Adipocyte (in vitro differentiated cells): Measurements from ENCODE around the gene CCDC102A.
"Not testable (repeated sequence)": the region's sequence is repeated elsewhere in the genome, so short reads cannot be mapped to it uniquely, and the experiment has no call there.

Experiments
- DNase-seq: peaks from one replicate; pipeline ENCODE4 v3.0.0-alpha.2; 2015; ENCODE audit warnings: low read depth
- H3K27me3 ChIP-seq: replicated peaks from 2 replicates; pipeline ENCODE4 v1.7.0; 2013; ENCODE audit warnings: mild to moderate bottlenecking, low read length, moderate library complexity; ENCODE audit not compliant: control insufficient read depth, insufficient read depth
- H3K36me3 ChIP-seq: 2 replicates; pipeline ENCODE4 v1.7.0; 2013; ENCODE audit warnings: low read length, mild to moderate bottlenecking, moderate library complexity; ENCODE audit not compliant: control insufficient read depth, insufficient read depth, severe bottlenecking
- H3K4me1 ChIP-seq: 2 replicates; pipeline ENCODE4 v1.7.0; 2013; ENCODE audit warnings: mild to moderate bottlenecking, low read length, moderate library complexity; ENCODE audit not compliant: control insufficient read depth, insufficient read depth
- H3K4me3 ChIP-seq: 2 replicates; pipeline ENCODE4 v1.7.0; 2013; ENCODE audit warnings: mild to moderate bottlenecking, low read length, moderate library complexity
- H3K9ac ChIP-seq: 2 replicates; pipeline ENCODE4 v1.7.0; 2013; ENCODE audit warnings: mild to moderate bottlenecking, low read length, moderate library complexity
- H3K9me3 ChIP-seq: 2 replicates; pipeline ENCODE4 v1.7.0; 2013; ENCODE audit warnings: mild to moderate bottlenecking, low read length, moderate library complexity; ENCODE audit not compliant: control insufficient read depth

The CCDC102A gene

GRCh38 chr16:57502048-57502775 lies 34.2 kb downstream of the CCDC102A start:
- Histone ChIP-seq H3K9me3 (no peaks in the 10 kb centered on the region), H3K36me3 (no peaks in the 10 kb centered on the region), H3K27me3 (peaks cover 57% of the 10 kb centered on the region), H3K4me1 (no peaks in the 10 kb centered on the region), H3K9ac (no peak overlapping the region), H3K4me3 (no peak overlapping the region)
- DNase-seq, result no peak

GRCh38 chr16:57501492-57501891 lies 34.9 kb downstream of the CCDC102A start:
- Histone ChIP-seq H3K27me3 (peaks cover 53% of the 10 kb centered on the region), H3K36me3 (no peaks in the 10 kb centered on the region), H3K9ac (no peak overlapping the region), H3K4me1 (no peaks in the 10 kb centered on the region), H3K9me3 (no peaks in the 10 kb centered on the region), H3K4me3 (no peak overlapping the region)
- DNase-seq, result no peak

- Histone ChIP-seq H3K36me3 (no peaks in the 10 kb centered on the region), H3K27me3 (peaks cover 47% of the 10 kb centered on the region), H3K9ac (no peak overlapping the region), H3K4me3 (no peak overlapping the region), H3K4me1 (no peaks in the 10 kb centered on the region), H3K9me3 (no peaks in the 10 kb centered on the region)
- DNase-seq, result no peak
These were observed 35.7 kb downstream of the CCDC102A start for GRCh38 chr16:57500578-57501111.

GRCh38 chr16:57499941-57500340 lies 36.4 kb downstream of the CCDC102A start:
- not testable (repeated sequence) for H3K36me3 ChIP-seq, H3K4me3 ChIP-seq, H3K9me3 ChIP-seq, H3K4me1 ChIP-seq, H3K9ac ChIP-seq, DNase-seq
- H3K27me3 ChIP-seq, result peaks cover 40% of the 10 kb centered on the region

GRCh38 chr16:57498031-57498430 lies 38.3 kb downstream of the CCDC102A start:
- H3K9ac ChIP-seq, result no peak overlapping the region
- H3K4me3 ChIP-seq, result no peak overlapping the region
- H3K36me3 ChIP-seq, result no peaks in the 10 kb centered on the region
- H3K9me3 ChIP-seq, result no peaks in the 10 kb centered on the region
- H3K4me1 ChIP-seq, result no peaks in the 10 kb centered on the region
- DNase-seq, result no peak
- peaks cover 28% of the 10 kb centered on the region for H3K27me3 ChIP-seq

GRCh38 chr16:57497121-57497520 lies 39.2 kb downstream of the CCDC102A start:
- Histone ChIP-seq H3K4me3 (no peak overlapping the region), H3K4me1 (no peaks in the 10 kb centered on the region), H3K9me3 (no peaks in the 10 kb centered on the region), H3K27me3 (peaks cover 23% of the 10 kb centered on the region), H3K36me3 (no peaks in the 10 kb centered on the region), H3K9ac (no peak overlapping the region)
- DNase-seq, result no peak

GRCh38 chr16:57493767-57494166 lies 42.6 kb downstream of the CCDC102A start:
- DNase-seq, result no peak
- Histone ChIP-seq H3K36me3 (no peaks in the 10 kb centered on the region), H3K4me1 (no peaks in the 10 kb centered on the region), H3K4me3 (no peak overlapping the region), H3K27me3 (peaks cover 15% of the 10 kb centered on the region), H3K9ac (no peak overlapping the region), H3K9me3 (no peaks in the 10 kb centered on the region)

- H3K9me3 ChIP-seq, result no peaks in the 10 kb centered on the region
- H3K36me3 ChIP-seq, result no peaks in the 10 kb centered on the region
- H3K27me3 ChIP-seq, result peaks cover under 1% of the 10 kb centered on the region
- peaks cover 13% of the 10 kb centered on the region for H3K4me1 ChIP-seq
- H3K4me3 ChIP-seq, result no peak overlapping the region
- no peak for DNase-seq
- H3K9ac ChIP-seq, result no peak overlapping the region
These were observed 47.1 kb downstream of the CCDC102A start for GRCh38 chr16:57489229-57489628.

GRCh38 chr16:57486858-57487834 lies 49.2 kb downstream of the CCDC102A start:
- H3K4me3 ChIP-seq, result peak overlapping the region; percentile 77
- peak overlapping the region; percentile 59 for H3K9ac ChIP-seq
- no peaks in the 10 kb centered on the region for H3K36me3 ChIP-seq
- H3K9me3 ChIP-seq, result no peaks in the 10 kb centered on the region
- peaks cover 13% of the 10 kb centered on the region for H3K4me1 ChIP-seq
- H3K27me3 ChIP-seq, result no peaks in the 10 kb centered on the region
- DNase-seq, result no peak

GRCh38 chr16:57485916-57486857 lies 50.2 kb downstream of the CCDC102A start, which contains the start of gene DOK4:
Gene DOK4, minus strand, starts transcription at chr16:57486493. Its CDS starts 6,986 bp downstream, at chr16:57479507.
- Histone ChIP-seq H3K4me1 (peaks cover 13% of the 10 kb centered on the region), H3K4me3 (peak within 1 kb of the TSS; percentile 87), H3K36me3 (no peaks in the 10 kb centered on the region), H3K9me3 (no peaks in the 10 kb centered on the region), H3K27me3 (no peaks in the 10 kb centered on the region), H3K9ac (peak within 1 kb of the TSS; percentile 88)
- peak; percentile 93 for DNase-seq
